Thoracic aorta (tissue), 2 donors: Measurements from ENCODE around the gene KIRREL2. TPM values are rescaled to one million over a fixed set of nuclear protein-coding genes. Genes with fewer than 3 reads are reported as not detected.

Experiments
- ATAC-seq: fragments of 150-250 bp; one replicate; pipeline ENCODE4 v1.8.0; 2017; ENCODE audit warnings: low read depth; ENCODE audit not compliant: insufficient number of reproducible peaks, low FRiP score
- DNase-seq: peaks from one replicate; pipeline ENCODE4 v3.0.0-alpha.2; 2020; ENCODE audit warnings: low spot score
- H3K27ac ChIP-seq, 2 donors: fragments of 200-600 bp; sonication (generic); 1 replicate in 1 of 2; 2 replicates in 1 of 2; pipeline ENCODE4 v1.5.1; 2016; ENCODE audit warnings: mild to moderate bottlenecking in 2 of 2, moderate library complexity in 2 of 2
- H3K27me3 ChIP-seq: fragments of 200-600 bp; sonication (generic); replicated peaks from 2 replicates; pipeline ENCODE4 v1.6.0; 2016; ENCODE audit warnings: mild to moderate bottlenecking; ENCODE audit not compliant: insufficient read depth
- H3K36me3 ChIP-seq: fragments of 200-600 bp; sonication (generic); one replicate; pipeline ENCODE4 v1.5.1; 2016
- H3K4me1 ChIP-seq, 2 donors: fragments of 200-600 bp; sonication (generic); 1 replicate in 1 of 2; 2 replicates in 1 of 2; pipeline versions ENCODE4 v1.5.1 to v1.6.0; 2016; ENCODE audit warnings: low read depth in 2 of 2, mild to moderate bottlenecking in 1 of 2; ENCODE audit not compliant: control insufficient read depth in 1 of 2
- H3K4me3 ChIP-seq: fragments of 200-600 bp; sonication (generic); 2 replicates; pipeline ENCODE4 v1.5.1; 2016; ENCODE audit warnings: mild to moderate bottlenecking
- H3K9me3 ChIP-seq: fragments of 200-600 bp; sonication (generic); 2 replicates; pipeline ENCODE4 v1.5.1; 2016
- CTCF ChIP-seq: fragments of 200-600 bp; sonication (generic); IDR thresholded peaks from one replicate; pipeline ENCODE4 v1.5.1; 2019; ENCODE audit warnings: antibody characterized with exemption
- total RNA-seq, 2 donors: library from RNA; depleted of rRNA; stranded (reverse); fragments of >200 nt; gene quantifications; one replicate each; pipeline versions ENCODE4 v1.1.0 to v1.2.3, GENCODE V29; 2016

KIRREL2 gene
- total RNA-seq, 2 donors from 2014 or later, result 0.92 TPM; not detected in 1

- H3K27ac ChIP-seq, result no peak overlapping the region
- H3K4me1 ChIP-seq, result peaks cover 17 to 20% of the 10 kb centered on the region in 2 donors
- no peak overlapping the region for H3K4me3 ChIP-seq
- no peaks in the 10 kb centered on the region for H3K36me3 ChIP-seq
- TF ChIP-seq CTCF, result no peak
- no peaks in the 10 kb centered on the region for H3K9me3 ChIP-seq
- ATAC-seq (no peak), DNase-seq (no peak)
- no peaks in the 10 kb centered on the region for H3K27me3 ChIP-seq
These were observed 14.1 kb downstream of the KIRREL2 start for GRCh38 chr19:35870798-35871197.

- Histone ChIP-seq H3K36me3 (no peaks in the 10 kb centered on the region), H3K27me3 (no peaks in the 10 kb centered on the region), H3K4me3 (no peak overlapping the region), H3K27ac (no peak overlapping the region), H3K9me3 (no peaks in the 10 kb centered on the region), H3K4me1 (peaks cover 17 to 20% of the 10 kb centered on the region in 2 donors)
- ATAC-seq (no peak), DNase-seq (no peak)
- no peak for TF ChIP-seq CTCF
These were observed 14.9 kb downstream of the KIRREL2 start for GRCh38 chr19:35871611-35872010.

DNA sequence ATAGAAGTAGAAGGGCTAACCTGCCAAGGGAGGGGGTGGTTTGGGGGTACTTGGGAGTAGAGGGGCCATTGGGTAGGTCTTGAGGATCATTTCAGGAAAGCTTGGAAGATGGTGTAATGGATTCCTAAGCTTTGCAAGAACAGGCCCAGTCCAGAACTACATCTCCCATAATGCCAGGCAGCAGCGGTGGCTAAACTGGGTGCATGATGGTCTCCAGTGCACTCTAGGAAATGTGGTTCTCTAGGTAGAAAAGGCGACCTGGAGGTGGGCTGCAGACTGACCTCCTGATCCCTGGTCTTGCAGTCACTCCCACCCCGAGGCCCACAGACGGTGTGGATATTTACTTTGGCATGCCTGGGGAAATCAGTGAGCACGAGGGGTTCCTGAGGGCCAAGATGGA, 15.5 kb downstream of the KIRREL2 start:
- Histone ChIP-seq H3K36me3 (no peaks in the 10 kb centered on the region), H3K4me1 (peaks cover 17 to 20% of the 10 kb centered on the region in 2 donors), H3K9me3 (no peaks in the 10 kb centered on the region), H3K27me3 (no peaks in the 10 kb centered on the region), H3K27ac (no peak overlapping the region), H3K4me3 (no peak overlapping the region)
- DNase-seq (no peak), ATAC-seq (no peak)
- TF ChIP-seq CTCF, result no peak

DNA sequence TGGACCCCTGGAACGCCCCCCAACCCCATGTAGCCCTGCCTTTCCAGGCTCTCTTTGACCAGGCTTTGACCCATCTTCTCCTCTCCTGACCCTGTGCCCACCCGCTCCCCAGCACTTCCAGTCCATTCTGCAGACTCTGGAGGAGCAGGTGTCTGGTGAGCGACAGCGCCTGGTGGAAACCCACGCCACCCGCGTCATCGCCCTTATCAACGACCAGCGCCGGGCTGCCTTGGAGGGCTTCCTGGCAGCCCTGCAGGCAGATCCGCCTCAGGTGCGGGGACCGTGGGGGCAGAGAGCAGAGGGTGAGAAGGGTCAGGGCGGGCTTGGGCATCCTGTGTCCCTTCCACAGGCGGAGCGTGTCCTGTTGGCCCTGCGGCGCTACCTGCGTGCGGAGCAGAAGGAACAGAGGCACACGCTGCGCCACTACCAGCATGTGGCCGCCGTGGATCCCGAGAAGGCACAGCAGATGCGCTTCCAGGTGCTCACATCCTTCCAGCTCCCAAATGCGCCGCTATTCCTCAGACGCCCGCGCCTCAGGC, 17.8 kb downstream of the KIRREL2 start:
- H3K4me3 ChIP-seq, result no peak overlapping the region
- ATAC-seq, result no peak
- no peak for DNase-seq
- H3K27ac ChIP-seq, result no peak overlapping the region
- H3K36me3 ChIP-seq, result no peaks in the 10 kb centered on the region
- no peak for TF ChIP-seq CTCF
- H3K9me3 ChIP-seq, result no peaks in the 10 kb centered on the region
- peaks cover 9 to 11% of the 10 kb centered on the region in 2 donors for H3K4me1 ChIP-seq
- no peaks in the 10 kb centered on the region for H3K27me3 ChIP-seq

- ATAC-seq (no peak), DNase-seq (no peak)
- Histone ChIP-seq H3K36me3 (no peaks in the 10 kb centered on the region), H3K4me3 (no peak overlapping the region), H3K4me1 (no peaks in the 10 kb centered on the region), H3K9me3 (no peaks in the 10 kb centered on the region), H3K27ac (no peak overlapping the region), H3K27me3 (no peaks in the 10 kb centered on the region)
- no peak for TF ChIP-seq CTCF
These were observed 22.4 kb downstream of the KIRREL2 start for GRCh38 chr19:35879068-35879467.
